GM23338 (cell line): ENCODE data around the gene MYOZ1.

ENCODE experiments used
- CTCF ChIP-seq, 2 experiments: fragments of 200-600 bp in 1 of 2; sonication (generic) in 1 of 2; conservative IDR thresholded peaks; 2 replicates each; pipeline versions ENCODE4 v1.5.1 to v1.6.1; 2016 to 2017; ENCODE audit warnings: antibody characterized with exemption in 2 of 2, low read depth in 2 of 2, mild to moderate bottlenecking in 2 of 2, moderate library complexity in 1 of 2
- EZH2 ChIP-seq: fragments of 200-600 bp; sonication (generic); IDR thresholded peaks from one replicate; pipeline ENCODE4 v1.8.0; 2017; ENCODE audit warnings: antibody characterized with exemption, mild to moderate bottlenecking, low read depth; ENCODE audit not compliant: unreplicated experiment
- NANOG ChIP-seq: IDR thresholded peaks from 2 replicates; pipeline ENCODE4 v1.6.1; 2016; ENCODE audit warnings: antibody characterized with exemption, borderline replicate concordance
- POLR2AphosphoS5 ChIP-seq: IDR thresholded peaks from 2 replicates; pipeline ENCODE4 v1.6.1; 2016; ENCODE audit warnings: antibody characterized with exemption, low read depth

- TF ChIP-seq CTCF (conservative IDR thresholded peaks at IDR 0.05; ENCODE audit: low read depth in 2 of 2): no peak
- no peak for TF ChIP-seq EZH2
- no peak for TF ChIP-seq NANOG
- TF ChIP-seq POLR2AphosphoS5: no peak
Measured at GRCh38 chr10:73655257-73655989, 14.1 kb upstream of the MYOZ1 start.
